ENCODE results near the gene MAU2.

GRCh38 chr19:19334989-19335344 lies 14.3 kb downstream of the MAU2 start:
- TF ChIP-seq, protein P1, sequence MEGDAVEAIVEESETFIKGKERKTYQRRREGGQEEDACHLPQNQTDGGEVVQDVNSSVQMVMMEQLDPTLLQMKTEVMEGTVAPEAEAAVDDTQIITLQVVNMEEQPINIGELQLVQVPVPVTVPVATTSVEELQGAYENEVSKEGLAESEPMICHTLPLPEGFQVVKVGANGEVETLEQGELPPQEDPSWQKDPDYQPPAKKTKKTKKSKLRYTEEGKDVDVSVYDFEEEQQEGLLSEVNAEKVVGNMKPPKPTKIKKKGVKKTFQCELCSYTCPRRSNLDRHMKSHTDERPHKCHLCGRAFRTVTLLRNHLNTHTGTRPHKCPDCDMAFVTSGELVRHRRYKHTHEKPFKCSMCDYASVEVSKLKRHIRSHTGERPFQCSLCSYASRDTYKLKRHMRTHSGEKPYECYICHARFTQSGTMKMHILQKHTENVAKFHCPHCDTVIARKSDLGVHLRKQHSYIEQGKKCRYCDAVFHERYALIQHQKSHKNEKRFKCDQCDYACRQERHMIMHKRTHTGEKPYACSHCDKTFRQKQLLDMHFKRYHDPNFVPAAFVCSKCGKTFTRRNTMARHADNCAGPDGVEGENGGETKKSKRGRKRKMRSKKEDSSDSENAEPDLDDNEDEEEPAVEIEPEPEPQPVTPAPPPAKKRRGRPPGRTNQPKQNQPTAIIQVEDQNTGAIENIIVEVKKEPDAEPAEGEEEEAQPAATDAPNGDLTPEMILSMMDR (IDR thresholded peaks at IDR 0.05): no peak
- TF ChIP-seq EZH2phosphoT487 (IDR thresholded peaks at IDR 0.05) (no peak), EZH2 (IDR thresholded peaks at IDR 0.05) (no peak)

All from neural progenitor cell (in vitro differentiated cells).